HS-5 (cell line): ENCODE results near the gene VEGFD.

ENCODE experiments used
- DNase-seq: peaks from one replicate; pipeline ENCODE4 v3.0.0-alpha.2; 2012; ENCODE audit warnings: low read depth

Gene VEGFD

DNA sequence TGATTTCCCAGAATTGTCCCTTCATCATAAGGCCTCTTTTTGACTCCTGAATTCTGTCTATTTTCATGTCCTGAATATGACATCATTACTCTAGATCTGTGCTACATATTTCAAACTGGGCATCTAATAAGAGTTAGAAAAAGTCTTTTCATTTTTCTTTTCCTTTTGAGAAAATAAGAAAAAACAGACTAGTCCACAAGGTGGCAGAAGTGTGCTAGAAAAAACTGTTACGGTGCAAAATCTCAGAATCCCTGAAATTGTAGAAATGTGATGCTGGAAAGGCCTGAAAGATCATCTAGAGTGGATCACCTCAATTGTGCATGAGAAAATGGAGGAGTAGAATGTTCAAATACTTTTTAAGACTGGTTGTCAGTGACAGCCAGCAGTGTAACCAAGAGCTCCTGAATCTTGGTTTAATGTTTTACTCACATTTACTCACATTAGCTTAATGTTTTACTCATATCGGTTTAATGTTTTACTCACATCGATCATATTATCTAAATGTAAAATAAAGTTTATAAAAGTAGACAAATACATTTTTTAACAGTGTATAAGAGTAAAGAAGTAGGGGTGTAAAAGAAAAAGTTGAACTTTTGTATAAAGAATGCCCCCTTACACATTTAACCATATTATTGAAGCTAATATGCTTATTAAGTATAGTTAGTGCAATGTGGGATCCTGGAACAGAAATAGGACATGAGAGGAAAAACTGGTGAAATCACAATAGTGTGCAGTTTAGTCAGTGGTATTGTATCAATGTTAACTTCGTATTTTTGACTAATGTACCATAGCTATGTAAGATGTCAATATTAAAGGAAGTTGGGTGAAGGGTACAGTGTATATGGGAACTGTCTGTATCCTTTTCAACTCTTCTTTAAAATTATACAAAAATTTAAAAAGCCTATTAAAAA, 84.0 kb downstream of the VEGFD start:
- no peak for DNase-seq

DNA sequence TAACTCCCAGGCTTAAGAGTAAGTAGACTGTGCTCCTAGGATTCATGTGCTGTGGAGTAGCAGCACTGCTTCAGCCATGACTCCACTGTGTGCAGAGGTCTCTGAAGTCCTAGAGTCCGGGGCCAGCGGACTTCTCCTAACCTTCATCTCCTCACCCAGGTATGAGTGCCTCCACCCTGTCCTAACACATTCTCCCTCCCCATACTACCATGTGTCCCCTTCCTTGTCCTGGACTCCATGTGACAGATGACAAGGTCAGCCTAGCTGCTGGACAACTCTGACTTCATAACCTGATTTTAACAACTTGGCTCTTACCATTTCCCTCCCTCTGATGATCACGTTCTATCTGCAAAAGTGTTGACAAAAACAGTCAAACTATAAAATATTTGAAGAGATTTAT, 85.4 kb downstream of the VEGFD start:
- no peak for DNase-seq

DNA sequence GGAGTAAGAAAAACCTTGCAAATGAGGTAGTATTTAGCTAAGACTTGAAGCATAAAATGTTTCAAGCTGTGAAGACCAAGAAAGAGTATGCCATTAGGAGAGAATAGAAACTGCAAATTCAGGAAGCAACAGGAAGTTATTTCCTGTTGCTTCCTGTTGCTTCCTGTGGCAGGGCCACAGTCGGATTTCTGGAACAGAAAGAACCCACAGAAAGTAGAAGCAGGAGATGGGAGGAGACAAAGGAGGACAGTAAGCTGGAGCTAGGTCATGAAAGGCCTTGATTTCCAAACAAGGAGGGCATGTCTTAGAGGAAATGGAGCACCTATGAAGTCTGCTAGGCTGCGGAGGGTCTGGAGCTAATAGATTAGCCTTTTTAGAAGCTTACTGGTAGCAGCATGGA, 86.0 kb downstream of the VEGFD start:
- no peak for DNase-seq
